ENCODE results near the gene EFHD2.

Gene EFHD2

DNA sequence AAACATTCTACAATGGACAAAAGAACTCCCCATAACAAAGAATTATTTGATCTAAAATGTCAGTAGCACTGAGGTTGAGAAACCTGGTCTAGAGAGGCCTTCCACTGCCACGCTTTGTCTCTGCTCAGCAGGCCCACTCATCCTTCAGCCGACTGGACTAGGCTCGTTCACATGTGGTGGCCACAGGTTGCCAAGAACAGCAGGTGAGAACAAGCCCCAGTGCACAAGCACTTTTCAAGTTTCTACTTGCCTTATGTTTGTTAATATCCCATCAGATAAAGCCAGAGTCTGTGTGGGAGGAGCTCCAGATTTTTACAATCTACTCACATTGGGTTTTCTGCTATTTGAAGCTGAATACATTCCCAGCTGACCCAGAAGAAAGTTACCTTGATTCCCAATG lies 9.1 kb upstream of the EFHD2 start:
- H3K27me3 Mint-ChIP-seq = peaks cover 20% of the 10 kb centered on the region
- CTCF ChIA-PET = interaction anchor here (1.0 kb wide), 1 partner anchor 14 kb away, joined by 3 read pairs; no protein-coding TSS in a partner anchor
- no peak overlapping the region for H3K27ac Mint-ChIP-seq

GRCh38 chr1:15401391-15402055 lies 8.2 kb upstream of the EFHD2 start:
- no peak overlapping the region for H3K27ac Mint-ChIP-seq
- CTCF ChIA-PET = interaction anchor here (1.0 kb wide), 1 partner anchor 30 kb away, joined by 3 read pairs; no protein-coding TSS in a partner anchor

More for the DNA sequence above, 9.1 kb upstream of the EFHD2 start:
- no peaks in the 10 kb centered on the region for H3K4me1 Mint-ChIP-seq
- H3K4me3 Mint-ChIP-seq = no peak overlapping the region
- DNase-seq = no peak
- H3K9me3 Mint-ChIP-seq = peaks cover 4% of the 10 kb centered on the region
- no peaks in the 10 kb centered on the region for H3K36me3 Mint-ChIP-seq

GRCh38 chr1:15402809-15403450 lies 6.8 kb upstream of the EFHD2 start:
- no peak overlapping the region for H3K4me3 Mint-ChIP-seq
- H3K36me3 Mint-ChIP-seq = no peaks in the 10 kb centered on the region
- no peak for DNase-seq
- peaks cover 4% of the 10 kb centered on the region for H3K9me3 Mint-ChIP-seq
- CTCF ChIA-PET = no interaction called here
- H3K27ac Mint-ChIP-seq = no peak overlapping the region
- peaks cover 43% of the 10 kb centered on the region for H3K27me3 Mint-ChIP-seq
- no peaks in the 10 kb centered on the region for H3K4me1 Mint-ChIP-seq

More at GRCh38 chr1:15401391-15402055, 8.2 kb upstream of the EFHD2 start:
- H3K36me3 Mint-ChIP-seq = no peaks in the 10 kb centered on the region
- H3K27me3 Mint-ChIP-seq = peaks cover 29% of the 10 kb centered on the region
- no peak for DNase-seq
- H3K9me3 Mint-ChIP-seq = peaks cover 4% of the 10 kb centered on the region
- H3K4me3 Mint-ChIP-seq = no peak overlapping the region
- H3K4me1 Mint-ChIP-seq = no peaks in the 10 kb centered on the region

DNA sequence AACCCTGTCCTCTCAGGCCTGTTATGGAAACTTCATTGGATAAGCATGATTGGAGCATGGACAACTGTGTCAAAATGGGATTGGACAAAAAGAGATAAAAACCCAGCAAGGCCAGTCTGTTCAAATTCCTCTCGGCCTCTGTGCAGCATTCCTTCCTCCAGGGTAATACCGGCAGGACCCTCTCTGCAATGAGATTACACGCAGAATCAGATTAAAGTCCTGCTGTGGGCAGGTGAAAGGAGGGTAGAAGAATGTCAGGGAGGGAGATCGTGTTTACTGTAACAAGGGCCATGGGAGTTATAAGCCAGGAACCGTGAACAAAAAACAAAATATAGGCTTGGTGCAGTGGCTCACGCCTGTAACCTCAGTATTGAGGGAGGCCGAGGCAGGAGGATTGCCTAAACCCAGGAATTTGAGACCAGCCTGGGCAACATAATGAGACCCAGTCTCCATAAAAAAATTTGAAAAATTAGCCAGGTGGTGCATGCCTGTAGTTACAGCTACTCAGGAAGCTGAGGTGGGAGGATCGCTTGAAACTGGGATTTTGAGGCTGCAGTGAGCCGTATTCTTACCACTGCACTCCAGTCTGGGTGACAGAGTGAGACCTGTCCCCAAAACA lies 5.6 kb upstream of the EFHD2 start:
- no peaks in the 10 kb centered on the region for H3K36me3 Mint-ChIP-seq
- CTCF ChIA-PET = interaction anchor here (3.7 kb wide), 1 partner anchor 80 kb away, joined by 11 read pairs; no protein-coding TSS in a partner anchor
- H3K4me3 Mint-ChIP-seq = no peak overlapping the region
- peaks cover 54% of the 10 kb centered on the region for H3K27me3 Mint-ChIP-seq
- H3K27ac Mint-ChIP-seq = no peak overlapping the region
- H3K4me1 Mint-ChIP-seq = peaks cover 1% of the 10 kb centered on the region
- H3K9me3 Mint-ChIP-seq = peaks cover 4% of the 10 kb centered on the region
- DNase-seq = no peak

DNA sequence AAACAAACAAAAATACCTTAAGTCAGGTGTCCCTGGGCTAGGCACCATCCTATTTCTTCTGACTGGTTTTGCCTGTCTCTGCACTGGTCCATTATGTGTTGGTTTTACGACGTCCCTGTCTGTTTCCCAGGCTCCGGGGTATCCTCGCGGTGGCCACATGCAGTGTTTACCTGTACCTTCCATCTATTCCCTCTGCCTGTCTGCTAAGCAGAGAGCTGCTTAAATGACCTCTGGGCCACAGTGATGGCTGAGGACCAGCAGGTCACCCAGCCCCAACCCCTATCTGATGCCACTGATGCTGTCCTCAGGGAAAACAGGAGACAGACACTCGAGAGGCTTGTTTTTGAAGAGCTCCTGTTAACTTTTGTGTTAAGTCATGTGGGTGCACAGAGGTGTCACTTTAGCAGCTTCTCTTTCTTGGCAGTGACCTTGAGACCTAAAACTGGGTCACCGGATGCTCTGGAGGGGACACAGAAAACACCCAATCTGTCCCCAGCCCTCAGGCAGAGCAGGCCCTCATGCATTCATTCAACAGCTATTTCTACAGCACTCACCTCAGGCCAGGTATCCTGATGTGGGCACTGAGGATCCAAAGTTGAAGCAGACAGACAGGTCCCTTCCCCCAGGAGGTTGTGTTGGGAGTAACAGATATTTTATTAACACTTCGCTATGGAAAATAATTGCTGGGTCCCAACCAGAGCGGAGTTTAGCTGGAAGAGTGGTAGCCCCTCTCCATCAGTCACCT lies 4.4 kb upstream of the EFHD2 start:
- H3K9me3 Mint-ChIP-seq = no peaks in the 10 kb centered on the region
- H3K27me3 Mint-ChIP-seq = peaks cover 58% of the 10 kb centered on the region
- DNase-seq = no peak
- CTCF ChIA-PET = interaction anchor here (3.7 kb wide), 1 partner anchor 81 kb away, joined by 11 read pairs; no protein-coding TSS in a partner anchor
- peaks cover 4% of the 10 kb centered on the region for H3K4me1 Mint-ChIP-seq
- no peak overlapping the region for H3K27ac Mint-ChIP-seq
- no peaks in the 10 kb centered on the region for H3K36me3 Mint-ChIP-seq
- no peak overlapping the region for H3K4me3 Mint-ChIP-seq

- CTCF ChIA-PET = interaction anchor here (3.7 kb wide), 1 partner anchor 83 kb away, joined by 11 read pairs; no protein-coding TSS in a partner anchor
- Mint-ChIP-seq H3K9me3 (no peaks in the 10 kb centered on the region), H3K36me3 (peaks cover 5% of the 10 kb centered on the region), H3K27ac (no peak overlapping the region), H3K4me3 (no peak overlapping the region), H3K27me3 (peaks cover 58% of the 10 kb centered on the region), H3K4me1 (peaks cover 19% of the 10 kb centered on the region)
- no peak for DNase-seq
Measured at GRCh38 chr1:15406614-15407559, 2.8 kb upstream of the EFHD2 start.

- DNase-seq = no peak
- peaks cover 58% of the 10 kb centered on the region for H3K27me3 Mint-ChIP-seq
- peaks cover 26% of the 10 kb centered on the region for H3K4me1 Mint-ChIP-seq
- CTCF ChIA-PET = interaction anchor here (1.0 to 3.7 kb wide), 2 partner anchors 19 to 83 kb away, joined by 4 to 11 read pairs; no protein-coding TSS in a partner anchor
- H3K4me3 Mint-ChIP-seq = no peak overlapping the region
- H3K36me3 Mint-ChIP-seq = peaks cover 10% of the 10 kb centered on the region
- no peaks in the 10 kb centered on the region for H3K9me3 Mint-ChIP-seq
- H3K27ac Mint-ChIP-seq = no peak overlapping the region
Measured at GRCh38 chr1:15407580-15407979, 2.1 kb upstream of the EFHD2 start.

- Mint-ChIP-seq H3K4me1 (peaks cover 27% of the 10 kb centered on the region), H3K27ac (peak overlapping the region; percentile 67), H3K4me3 (peak overlapping the region; percentile 94), H3K36me3 (peaks cover 10% of the 10 kb centered on the region), H3K9me3 (no peaks in the 10 kb centered on the region), H3K27me3 (peaks cover 52% of the 10 kb centered on the region)
- no peak for DNase-seq
- CTCF ChIA-PET = interaction anchor here (1.0 kb wide), 1 partner anchor 18 kb away, joined by 4 read pairs; no protein-coding TSS in a partner anchor
Measured at GRCh38 chr1:15408890-15409387, 749 bp upstream of the EFHD2 start.

DNA sequence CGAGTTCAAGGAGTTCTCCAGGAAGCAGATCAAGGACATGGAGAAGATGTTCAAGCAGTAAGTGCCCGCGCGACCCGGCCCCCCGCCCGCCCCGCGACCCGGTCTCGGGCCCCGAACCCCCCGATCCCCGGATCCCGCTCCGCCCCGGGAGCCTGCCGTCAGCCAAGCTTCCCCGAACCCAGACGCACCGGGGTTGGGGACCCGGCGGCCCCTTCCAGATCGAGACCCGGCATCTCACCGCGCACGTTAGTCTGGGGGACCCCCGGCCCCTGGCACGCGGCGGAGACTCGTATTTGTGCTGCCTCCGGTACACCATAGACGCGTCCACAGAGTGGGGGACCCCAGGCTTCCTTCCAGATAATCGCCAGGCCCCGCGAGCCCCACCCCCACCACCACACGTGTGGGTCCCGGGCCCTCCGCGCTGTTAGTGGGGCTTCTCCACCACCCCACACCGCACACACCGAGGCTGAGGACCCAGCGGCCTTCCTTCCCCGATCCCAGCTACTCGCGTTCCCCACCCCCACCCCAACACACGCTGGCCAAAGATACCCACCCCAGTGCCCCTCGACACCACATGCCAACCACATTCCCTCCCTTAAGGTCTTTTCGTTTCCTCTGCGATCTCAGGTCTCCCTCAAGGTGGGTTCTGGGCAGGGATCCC lies 665 bp downstream of the EFHD2 start:
- peaks cover 37% of the 10 kb centered on the region for H3K4me1 Mint-ChIP-seq
- CTCF ChIA-PET = interaction anchor here (0.8 kb wide), 1 partner anchor 21 kb away, joined by 3 read pairs; no protein-coding TSS in a partner anchor
- peaks cover 40% of the 10 kb centered on the region for H3K27me3 Mint-ChIP-seq

DNA sequence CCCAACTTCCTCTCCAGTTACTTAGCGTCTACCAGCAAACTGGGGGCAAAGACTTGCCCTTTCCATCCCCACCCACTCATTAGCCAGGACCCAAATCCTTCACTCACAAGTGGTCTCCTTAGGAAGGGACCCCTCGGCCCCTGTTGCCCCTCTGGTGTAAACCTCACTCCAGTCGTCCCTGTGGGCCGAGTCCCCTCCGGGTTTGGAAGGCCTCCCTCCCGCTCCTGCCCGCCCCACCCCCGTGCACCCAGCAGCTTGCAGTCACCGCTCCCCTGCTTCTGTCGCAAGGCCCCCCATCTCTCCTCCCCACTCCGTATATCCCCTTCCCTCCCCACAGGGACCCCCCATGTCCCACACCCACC lies 1.2 kb downstream of the EFHD2 start:
- Mint-ChIP-seq H3K36me3 (peaks cover 21% of the 10 kb centered on the region), H3K9me3 (no peaks in the 10 kb centered on the region), H3K27ac (peak overlapping the region; percentile 84), H3K4me3 (peak overlapping the region; percentile 94), H3K27me3 (peaks cover 35% of the 10 kb centered on the region), H3K4me1 (peaks cover 42% of the 10 kb centered on the region)
- DNase-seq = peak; percentile 31
- CTCF ChIA-PET = interaction anchor here (0.8 to 1.2 kb wide), 2 partner anchors 17 to 21 kb away, joined by 3 read pairs; no protein-coding TSS in a partner anchor

More for the DNA sequence above, 665 bp downstream of the EFHD2 start:
- Mint-ChIP-seq H3K27ac (peak overlapping the region; percentile 84), H3K4me3 (peak overlapping the region; percentile 94), H3K9me3 (no peaks in the 10 kb centered on the region), H3K36me3 (peaks cover 18% of the 10 kb centered on the region)
- peak; percentile 39 for DNase-seq

GRCh38 chr1:15411593-15412137 lies 2.0 kb downstream of the EFHD2 start:
- Mint-ChIP-seq H3K9me3 (no peaks in the 10 kb centered on the region), H3K4me1 (peaks cover 50% of the 10 kb centered on the region), H3K36me3 (peaks cover 25% of the 10 kb centered on the region), H3K27ac (peak overlapping the region; percentile 69), H3K4me3 (peak overlapping the region; percentile 94), H3K27me3 (peaks cover 27% of the 10 kb centered on the region)
- CTCF ChIA-PET = interaction anchor here (1.2 kb wide), 2 partner anchors 16 to 20 kb away, joined by 3 to 4 read pairs; no protein-coding TSS in a partner anchor
- DNase-seq = peak; percentile 58

- CTCF ChIA-PET = interaction anchor here (1.2 kb wide), 2 partner anchors 16 to 19 kb away, joined by 3 to 4 read pairs; no protein-coding TSS in a partner anchor
- DNase-seq = no peak
- peaks cover 25% of the 10 kb centered on the region for H3K36me3 Mint-ChIP-seq
Measured at GRCh38 chr1:15412175-15412800, 2.6 kb downstream of the EFHD2 start.

More at GRCh38 chr1:15412175-15412800, 2.6 kb downstream of the EFHD2 start:
- Mint-ChIP-seq H3K27ac (peak overlapping the region; percentile 45), H3K27me3 (peaks cover 21% of the 10 kb centered on the region), H3K9me3 (no peaks in the 10 kb centered on the region), H3K4me1 (peaks cover 56% of the 10 kb centered on the region), H3K4me3 (peak overlapping the region; percentile 94)
